GM19351 (cell line): ENCODE measurements around the gene MAMDC4.
A peak's percentile ranks its signal among the peaks of the same experiment; 100 is the strongest.

Experiments used
- ATAC-seq: cut with Tn5 transposase; IDR thresholded peaks from one replicate; pipeline ENCODE4 v1.9.1; 2021; ENCODE audit warnings: mild to moderate bottlenecking, moderate library complexity; ENCODE audit not compliant: unreplicated experiment

The MAMDC4 gene

GRCh38 chr9:136885950-136886578 is 33.9 kb downstream of the MAMDC4 start, which contains the start of gene TRAF2:
TRAF2 (plus strand) TSS chr9:136886516; CDS start chr9:136898741, 12,225 bp downstream.
- peak; percentile 83 for ATAC-seq

DNA sequence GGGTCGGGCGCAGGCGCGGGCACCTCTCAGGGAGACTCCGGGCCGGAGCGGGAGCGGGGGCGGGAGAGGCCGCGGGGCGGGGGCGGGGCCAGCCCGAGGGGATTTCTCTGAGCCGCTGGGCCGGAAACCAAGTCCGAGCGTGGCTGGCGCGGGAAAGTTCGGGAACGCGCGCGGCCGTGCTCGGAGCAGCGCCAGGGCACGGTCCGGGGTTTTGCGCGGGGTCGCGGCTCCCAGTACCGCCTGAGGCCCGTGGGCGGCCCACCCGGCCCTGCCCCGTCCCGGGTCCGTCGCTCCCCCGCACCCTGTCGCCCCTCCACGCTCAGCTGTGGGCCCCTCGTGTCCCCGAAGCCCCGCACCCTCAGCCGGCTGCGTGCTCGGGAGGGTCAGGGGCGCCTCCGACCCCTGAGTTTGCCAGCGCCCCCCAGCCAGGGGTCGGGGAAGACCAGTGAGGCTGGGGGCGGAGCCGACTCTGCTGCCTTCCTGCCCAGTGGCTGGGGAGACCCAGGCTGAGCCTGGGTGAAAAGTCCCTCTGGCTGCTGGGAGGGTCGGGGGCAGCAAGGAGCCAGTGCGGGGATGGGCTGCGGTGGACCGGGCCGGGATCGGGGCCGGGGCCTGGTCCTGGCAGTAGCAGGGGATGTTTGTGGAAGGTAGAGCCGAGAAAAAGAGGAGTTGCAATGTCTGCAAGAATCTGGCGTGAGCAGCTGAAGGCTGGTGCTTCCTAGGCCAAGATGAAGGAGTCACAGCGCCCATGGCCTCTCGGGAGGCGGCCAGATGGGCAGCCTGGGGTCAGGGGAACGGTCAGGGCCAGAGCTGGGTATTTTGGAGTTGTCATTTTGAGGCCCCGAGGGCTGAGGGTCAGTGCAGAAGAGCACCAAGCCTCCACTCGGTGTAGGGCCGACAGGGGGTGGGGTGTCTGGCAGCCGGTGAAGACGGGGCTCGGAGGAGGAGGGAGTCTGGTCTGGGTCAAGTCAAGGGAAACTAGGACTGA is 34.8 kb downstream of the MAMDC4 start:
- peak; percentile 31 for ATAC-seq

- ATAC-seq = no peak
Measured at GRCh38 chr9:136888454-136888853, 36.3 kb downstream of the MAMDC4 start.

DNA sequence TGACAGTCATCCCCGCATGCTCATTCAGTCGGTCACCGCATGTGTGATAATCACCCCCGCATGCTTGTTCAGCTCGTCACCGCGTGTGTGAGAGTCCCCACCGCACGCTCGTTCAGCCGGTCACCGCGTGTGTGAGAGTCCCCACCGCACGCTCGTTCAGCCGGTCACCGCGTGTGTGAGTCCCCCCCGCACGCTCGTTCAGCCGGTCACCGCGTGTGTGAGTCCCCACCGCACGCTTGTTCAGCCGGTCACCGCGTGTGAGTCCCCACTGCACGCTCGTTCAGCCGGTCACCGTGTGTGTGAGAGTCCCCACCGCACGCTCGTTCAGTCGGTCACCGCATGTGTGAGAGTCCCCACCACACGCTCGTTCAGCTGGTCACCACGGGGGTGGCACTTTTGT is 37.7 kb downstream of the MAMDC4 start:
- no peak for ATAC-seq

DNA sequence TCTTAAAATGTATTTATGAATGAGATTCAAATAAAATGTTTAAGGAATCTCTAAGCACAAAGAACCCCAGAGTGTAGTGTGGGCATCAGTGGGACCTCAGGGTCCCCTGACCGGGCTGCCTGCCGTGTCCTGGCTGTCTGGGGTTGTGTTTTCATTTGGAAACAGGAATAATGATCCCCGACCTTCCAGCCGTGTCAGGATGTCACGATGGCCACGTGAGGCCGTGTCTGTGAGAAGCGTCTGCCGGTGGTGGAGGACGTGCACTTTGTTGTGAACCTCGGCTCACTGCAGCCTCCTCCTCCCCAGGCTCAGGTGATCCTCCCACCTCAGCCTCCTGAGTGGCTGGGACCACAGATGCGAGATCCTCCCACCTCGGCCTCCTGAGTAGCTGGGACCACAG is 38.5 kb downstream of the MAMDC4 start:
- no peak for ATAC-seq

DNA sequence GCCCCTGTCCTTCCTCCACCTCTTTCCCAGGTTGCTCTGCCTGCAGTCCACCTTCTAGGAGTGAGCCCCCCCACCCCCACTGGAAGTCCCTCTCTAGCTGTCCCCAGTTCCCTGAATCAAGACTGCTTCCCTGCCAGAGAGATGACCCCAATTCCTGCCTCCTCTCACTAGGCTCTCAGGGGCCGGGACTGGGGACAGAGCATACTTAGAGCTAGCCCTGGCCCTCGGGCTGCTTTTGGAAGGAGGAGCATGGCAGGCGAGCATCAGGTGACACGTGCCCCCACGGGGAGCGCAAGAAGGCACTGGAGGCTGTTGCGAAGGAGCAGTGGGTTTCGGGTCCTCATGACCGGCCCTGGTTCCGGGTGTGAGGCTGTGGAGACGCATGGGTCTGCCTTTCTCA is 43.9 kb downstream of the MAMDC4 start:
- ATAC-seq = no peak

DNA sequence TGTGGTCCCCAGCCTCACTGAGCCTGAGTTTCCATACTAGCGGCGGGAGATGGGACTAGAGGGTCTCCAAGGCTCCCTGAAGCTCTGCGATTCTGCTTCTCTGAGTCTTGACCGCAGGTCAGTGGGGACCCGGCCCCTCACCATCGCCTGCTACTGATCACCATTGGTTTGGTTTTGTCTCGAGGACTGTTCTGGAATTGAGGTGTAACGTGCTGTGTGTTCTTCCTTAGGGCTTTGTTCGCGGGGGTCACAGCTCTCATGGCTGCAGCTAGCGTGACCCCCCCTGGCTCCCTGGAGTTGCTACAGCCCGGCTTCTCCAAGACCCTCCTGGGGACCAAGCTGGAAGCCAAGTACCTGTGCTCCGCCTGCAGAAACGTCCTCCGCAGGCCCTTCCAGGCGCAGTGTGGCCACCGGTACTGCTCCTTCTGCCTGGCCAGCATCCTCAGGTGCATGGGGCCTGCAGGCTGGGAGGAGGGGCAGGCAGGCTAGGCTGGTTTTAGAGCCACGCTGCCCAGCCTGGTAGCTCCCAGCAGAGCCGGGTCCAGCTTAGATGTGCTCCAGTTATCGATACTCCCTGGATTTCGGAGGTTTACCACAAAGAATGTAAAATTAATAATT is 46.4 kb downstream of the MAMDC4 start:
- ATAC-seq = no peak

DNA sequence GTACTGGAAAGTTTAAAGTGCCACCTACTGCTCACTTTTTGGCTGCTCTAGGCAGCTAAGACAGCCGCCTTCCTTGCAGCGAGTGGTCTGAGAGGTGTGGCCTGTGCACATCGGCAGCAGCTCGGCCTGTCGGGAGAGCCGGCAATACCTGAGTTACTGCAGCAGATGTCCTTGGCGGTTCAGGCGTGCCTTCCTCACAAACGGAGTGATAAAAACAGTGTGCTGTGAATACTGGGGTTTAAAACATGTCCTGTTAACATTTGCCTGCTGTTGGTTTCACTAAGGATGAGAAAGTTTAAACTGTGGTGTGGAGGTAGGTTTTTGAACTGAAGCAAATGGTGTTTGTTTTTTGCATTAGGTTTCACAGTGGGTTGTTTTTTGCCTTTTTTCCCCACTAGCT is 47.0 kb downstream of the MAMDC4 start:
- ATAC-seq = no peak

DNA sequence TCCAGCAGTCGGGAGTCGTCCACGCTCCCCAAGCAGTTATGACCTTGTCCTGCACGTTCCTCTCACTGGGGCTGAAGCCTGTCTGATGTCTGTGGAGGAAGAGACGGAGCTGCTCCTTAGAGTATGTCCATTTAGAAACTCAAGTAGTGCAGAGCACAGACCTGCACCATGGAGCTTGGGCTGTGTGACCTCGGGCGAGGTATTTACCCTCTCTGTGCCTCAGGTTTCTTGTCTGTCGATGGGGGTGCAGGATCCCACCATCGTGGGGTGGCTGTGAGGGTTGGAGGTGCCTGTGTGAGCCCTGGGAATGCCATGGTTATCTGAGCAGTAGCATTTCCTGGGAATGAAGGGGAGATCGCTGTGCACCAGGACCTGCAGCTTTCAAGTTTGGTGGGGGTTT is 48.4 kb downstream of the MAMDC4 start:
- ATAC-seq = no peak

DNA sequence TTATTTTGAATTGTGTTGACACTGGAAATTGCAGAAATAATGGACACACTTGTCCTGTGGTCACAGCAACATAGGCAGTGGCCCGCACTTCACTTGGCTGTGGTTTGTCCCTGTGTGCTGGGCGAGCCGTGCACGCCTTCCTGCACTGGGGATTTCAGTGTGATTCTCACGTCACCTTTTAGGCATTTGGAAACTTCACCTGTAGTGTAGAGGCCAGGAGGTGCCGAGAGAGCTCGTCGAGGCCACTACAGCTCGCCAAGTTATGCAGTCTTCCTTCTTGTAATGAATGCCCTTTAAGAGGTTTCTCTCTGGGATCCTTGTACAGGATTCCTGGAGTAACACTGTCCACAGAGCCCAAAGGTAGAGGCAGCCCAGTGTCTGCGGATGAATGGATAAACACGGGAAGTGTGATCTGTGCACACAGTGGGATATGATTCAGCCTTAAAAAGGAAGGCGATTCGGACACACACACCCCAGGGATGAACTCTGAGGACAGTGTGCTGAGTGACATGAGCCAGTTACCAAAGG is 48.9 kb downstream of the MAMDC4 start:
- no peak for ATAC-seq

DNA sequence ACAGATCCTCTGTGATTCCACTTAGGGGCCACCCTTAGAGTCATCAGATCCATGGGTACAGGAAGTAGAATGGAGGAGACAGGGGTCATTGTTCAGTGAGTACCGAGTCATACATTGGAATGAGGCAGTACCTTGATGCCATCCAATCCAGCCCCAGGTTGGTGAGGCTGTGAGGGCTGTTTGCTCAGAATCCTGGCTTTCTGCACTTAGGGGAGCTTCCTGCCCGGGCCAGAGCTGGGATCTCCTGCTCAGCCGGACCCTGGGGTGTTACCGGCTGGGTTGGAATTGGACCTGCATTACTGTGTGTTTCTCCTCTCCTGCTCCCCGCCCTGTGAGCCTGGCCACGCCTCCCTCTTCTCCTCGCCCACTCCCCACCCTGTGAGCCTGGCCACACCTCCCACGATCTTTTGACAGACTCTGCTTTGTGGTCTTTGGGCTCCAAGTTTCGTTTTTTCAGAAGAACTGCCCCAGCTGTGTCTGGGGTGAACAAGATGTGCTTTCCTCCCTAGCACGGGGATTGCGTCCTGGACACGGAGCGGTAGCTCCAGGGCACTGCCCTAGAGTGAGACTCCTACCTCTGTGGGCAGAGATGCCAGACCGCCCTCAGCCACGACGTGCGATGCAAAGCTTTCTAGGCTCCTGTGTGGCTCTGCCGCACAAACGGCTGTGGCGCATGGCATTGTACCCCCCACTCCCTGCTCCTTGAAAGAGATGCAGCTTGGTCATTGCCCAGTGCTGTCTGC is 49.5 kb downstream of the MAMDC4 start:
- ATAC-seq = peak; percentile 64

DNA sequence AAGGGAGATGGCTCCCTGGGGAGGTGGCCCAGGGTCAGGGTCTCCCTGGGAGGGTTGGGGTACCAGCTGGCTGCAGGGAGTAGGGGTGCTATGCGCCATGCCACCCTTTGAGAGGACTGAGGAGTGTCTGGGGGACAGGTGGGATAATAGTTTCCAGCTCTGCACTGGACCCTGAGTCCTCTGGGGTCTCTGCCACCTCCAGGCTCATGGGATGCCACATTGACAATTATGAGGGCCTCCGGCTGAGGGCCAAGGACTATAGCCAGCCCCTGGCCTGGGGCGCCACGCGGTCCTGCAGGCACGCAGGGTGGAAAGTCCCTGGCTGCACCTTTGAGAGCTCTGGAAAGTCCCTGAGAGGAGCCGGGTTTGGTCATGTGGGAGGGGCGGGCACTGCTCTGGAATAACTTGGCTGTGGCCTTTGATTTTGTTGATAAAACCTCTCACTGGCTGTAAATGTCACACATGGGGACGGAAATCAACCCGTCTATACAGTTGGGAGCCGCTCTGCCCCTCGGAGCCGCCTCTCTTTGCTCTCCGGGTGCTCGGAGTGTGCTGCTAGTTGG is 50.2 kb downstream of the MAMDC4 start:
- peak; percentile 53 for ATAC-seq

- ATAC-seq = no peak
Measured at GRCh38 chr9:136903041-136903554, 51.0 kb downstream of the MAMDC4 start.

DNA sequence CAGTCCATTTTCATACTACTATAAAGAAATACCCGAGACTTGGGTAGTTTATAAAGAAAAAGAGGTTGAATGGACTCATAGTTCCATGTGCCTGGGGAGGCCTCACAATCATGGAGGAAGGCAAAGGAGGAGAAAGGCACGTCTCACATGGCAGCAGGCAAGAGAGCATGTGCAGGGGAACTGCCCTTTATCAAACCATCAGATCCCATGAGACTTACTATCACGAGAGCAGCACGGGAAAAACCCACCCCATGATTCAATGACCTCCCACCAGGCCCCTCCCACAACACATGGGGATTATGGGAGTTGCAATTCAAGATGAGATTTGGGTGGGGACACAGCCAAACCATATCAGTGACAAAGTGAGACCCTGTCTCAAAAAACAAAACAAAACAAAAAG is 54.1 kb downstream of the MAMDC4 start:
- no peak for ATAC-seq

DNA sequence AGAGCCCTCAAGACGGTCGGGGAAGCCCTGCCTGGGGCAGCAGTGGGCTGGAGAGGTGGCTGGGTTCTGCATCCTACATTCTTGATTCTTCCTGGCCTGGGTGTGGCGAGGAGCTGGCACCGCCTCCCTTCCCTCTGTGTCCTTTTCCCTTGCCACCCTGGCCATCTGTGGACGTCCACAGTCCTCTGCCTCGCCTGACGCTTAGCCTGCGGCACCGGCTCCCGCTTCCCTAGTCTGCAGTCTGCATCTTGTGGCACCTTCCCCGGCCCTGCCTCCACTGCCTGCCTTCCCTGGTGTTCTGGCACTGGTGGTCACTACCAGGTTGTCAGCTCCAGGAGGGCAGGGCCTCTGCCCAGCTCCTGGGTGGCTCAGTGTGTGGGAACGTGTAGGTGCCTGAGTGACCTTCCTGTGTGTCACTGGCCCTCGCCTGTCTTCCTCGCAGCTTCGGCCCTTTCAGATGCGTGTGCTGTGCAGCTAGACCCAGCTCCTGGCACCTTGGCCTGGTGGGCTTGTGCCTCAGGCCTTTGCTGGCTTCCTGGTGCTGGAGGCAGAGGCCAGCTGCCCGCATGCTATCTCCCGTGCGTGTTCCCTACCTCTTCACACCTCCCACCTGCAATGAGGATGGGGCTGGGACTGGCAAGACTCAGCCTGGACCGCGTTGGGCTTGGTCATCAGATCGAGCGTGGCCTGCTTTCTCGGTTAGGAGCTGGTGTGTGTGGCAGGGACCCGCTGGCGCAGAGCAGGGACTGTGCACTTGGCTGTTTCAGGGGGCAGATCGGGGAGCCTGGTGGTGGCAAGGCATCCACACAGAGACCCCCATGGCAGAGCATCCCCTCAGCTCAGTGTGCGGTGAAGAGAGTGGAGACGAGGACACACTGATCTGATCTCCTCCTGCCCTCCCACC is 55.1 kb downstream of the MAMDC4 start:
- ATAC-seq = no peak
